HepG2 (cell line): ENCODE data around the gene DUSP22. TPM values are rescaled to one million over a fixed set of nuclear protein-coding genes. Genes with fewer than 3 reads are reported as not detected.

Experiments
- ATAC-seq: fragments of 200-7000 bp; cut with Tn5 transposase; 3 replicates; pipeline ENCODE4 v1.9.1; 2020; ENCODE audit warnings: mild to moderate bottlenecking, moderate library complexity
- BruUV-seq: library from RNA; stranded (reverse); fragments of 400-500 nt; replicated peaks from 2 replicates; lab custom pipeline; 2021; lab: Mats Ljungman, UMichigan
- CTCF ChIA-PET: fragments of 300-600 bp; formaldehyde crosslinking; extraction: SDS; loops from one replicate; lab custom pipeline; 2021; ENCODE audit warnings: low total read pairs, inconsistent platforms, low intra/inter-chr PET ratio; lab: Yijun Ruan, JAX
- POLR2A ChIA-PET: fragments of 350-600 bp; sonication (Branson Sonifier 250); formaldehyde crosslinking; loops from one replicate; lab custom pipeline; 2020; ENCODE audit warnings: antibody characterized with exemption, inconsistent platforms; lab: Yijun Ruan, JAX
- DNase-seq: peaks from one replicate; pipeline ENCODE4 v3.0.0-alpha.2; 2015; ENCODE audit warnings: low spot score
- FAIRE-seq: peaks from 3 replicates; lab custom pipeline; 2011; peaks lifted over from hg19 to GRCh38; lab: Jason Lieb, UNC
- H2AFZ ChIP-seq: one replicate; pipeline ENCODE4 v1.6.1; 2011; ENCODE audit warnings: low read length, inconsistent platforms
- H3K27ac ChIP-seq: fragments of 300-600 bp; 3 replicates; pipeline ENCODE4 v1.8.0; 2011; ENCODE audit warnings: mixed run types, mild to moderate bottlenecking, mixed read lengths, low read length, inconsistent platforms; ENCODE audit not compliant: insufficient read depth; ENCODE audit errors: extremely low read length
- H3K27me3 ChIP-seq, 2 experiments: fragments of 200-600 bp in 1 of 2; 2 replicates in 1 of 2; 3 replicates in 1 of 2; pipeline versions ENCODE4 v1.6.0 to v1.8.0; 2011; ENCODE audit warnings: low read length in 2 of 2, mild to moderate bottlenecking in 2 of 2, moderate library complexity in 2 of 2, inconsistent platforms in 1 of 2; ENCODE audit not compliant: insufficient read depth in 2 of 2, control insufficient read depth in 1 of 2
- H3K36me3 ChIP-seq, 2 experiments: fragments of 200-600 bp in 1 of 2; replicated peaks in 1 of 2; 2 replicates in 1 of 2; 3 replicates in 1 of 2; pipeline versions ENCODE4 v1.5.1 to v1.8.0; 2011; ENCODE audit warnings: low read length in 2 of 2, inconsistent platforms in 1 of 2; ENCODE audit not compliant: insufficient read depth in 2 of 2, control insufficient read depth in 1 of 2
- H3K4me1 ChIP-seq: 2 replicates; pipeline ENCODE4 v1.5.1; 2012; ENCODE audit warnings: low read length, inconsistent platforms; ENCODE audit not compliant: insufficient read depth
- H3K4me2 ChIP-seq: 2 replicates; pipeline ENCODE4 v1.6.0; 2011; ENCODE audit warnings: low read depth, low read length, inconsistent platforms
- H3K4me3 ChIP-seq, 3 experiments: fragments of 200-600 bp in 1 of 3; sonication (generic), shearing (Covaris generic) in 1 of 3; replicated peaks in 1 of 3; 2 replicates each; pipeline ENCODE4 v1.5.1; 2011 to 2016; ENCODE audit warnings: low read length in 3 of 3, inconsistent platforms in 2 of 3, low read depth in 2 of 3, mild to moderate bottlenecking in 2 of 3, control low read depth in 1 of 3, mixed read lengths in 1 of 3; ENCODE audit not compliant: insufficient read depth in 1 of 3
- H3K79me2 ChIP-seq: one replicate; pipeline ENCODE4 v1.6.1; 2011; ENCODE audit warnings: low read length, inconsistent platforms; ENCODE audit not compliant: insufficient read depth
- H3K9ac ChIP-seq: 2 replicates; pipeline ENCODE4 v1.6.0; 2011; ENCODE audit warnings: mild to moderate bottlenecking, low read depth, low read length, inconsistent platforms; ENCODE audit not compliant: insufficient read depth
- H3K9me3 ChIP-seq: 2 replicates; pipeline ENCODE4 v1.5.1; 2012; ENCODE audit warnings: mild to moderate bottlenecking, low read length
- H4K20me1 ChIP-seq: 2 replicates; pipeline ENCODE4 v1.6.0; 2011; ENCODE audit warnings: inconsistent platforms, mild to moderate bottlenecking, low read length, moderate library complexity; ENCODE audit not compliant: insufficient read depth
- GMEB2 ChIP-seq: IDR thresholded peaks from 2 replicates; pipeline ENCODE4 v1.6.1; 2016; ENCODE audit warnings: missing biosample characterization, missing genetic modification reagents, low read depth
- HNRNPUL1 ChIP-seq: fragments of 200-400 bp; formaldehyde crosslinking; IDR thresholded peaks from 2 replicates; pipeline ENCODE4 v1.6.1; 2017; ENCODE audit warnings: low read depth, mild to moderate bottlenecking, low read length, moderate library complexity
- JDP2 ChIP-seq: sonication (generic); formaldehyde crosslinking; IDR thresholded peaks from 2 replicates; pipeline ENCODE4 v1.8.1; 2022; ENCODE audit warnings: missing genetic modification reagents, borderline replicate concordance
- MAFK ChIP-seq, 2 experiments: IDR thresholded peaks in 1 of 2; conservative IDR thresholded peaks in 1 of 2; 2 replicates each; pipeline ENCODE4 v1.6.1; 2011; ENCODE audit warnings: improper control_type of control experiment in 2 of 2, low read length in 2 of 2
- PLSCR1 ChIP-seq: sonication (generic); formaldehyde crosslinking; IDR thresholded peaks from 2 replicates; pipeline ENCODE4 v1.5.0; 2020; ENCODE audit warnings: missing genetic modification reagents, mild to moderate bottlenecking, borderline replicate concordance
- WGBS: methylation state at CpG from one replicate; pipeline ENCODE4 v1.1.6; 2017; ENCODE audit warnings: low lambda C conversion rate; 5-methylcytosine and 5-hydroxymethylcytosine counted together
- in situ Hi-C: cut with HindIII; loops from 2 replicates; pipeline ENCODE4 v1.10.0; 2017; ENCODE audit warnings: low pct_unique_long_range_greater_than_20kb; ENCODE audit not compliant: extremely low pct_ligation_motif_present
- intact Hi-C: fragments of 100-400 bp; cut with micrococcal nuclease; formaldehyde crosslinking; loops from one replicate; pipeline ENCODE4 v1.10.0; 2022; ENCODE audit not compliant: unreplicated experiment
- polyA plus RNA-seq, 8 experiments: library from polyadenylated mRNA; depleted of rRNA in 3 of 8; stranded (reverse) in 7 of 8; unstranded in 1 of 8; fragments of >200 nt; fragmentation: Illumina TruSeq in 4 of 8; extraction: Trizol in 4 of 8; gene quantifications; 2 replicates each; pipeline versions ENCODE4 v1.2.1 to v1.2.3, GENCODE V29; 2011 to 2016; ENCODE audit warnings: low read depth in 4 of 8, missing spikeins in 1 of 8, mixed read lengths in 1 of 8; ENCODE audit not compliant: insufficient read depth in 1 of 8
- total RNA-seq, 5 experiments: library from RNA; depleted of rRNA; stranded (reverse); fragments of >200 nt; fragmentation: Illumina TruSeq; extraction: Trizol; gene quantifications; 2 replicates each; pipeline ENCODE4 v1.2.3, GENCODE V29; 2016; ENCODE audit warnings: low read depth in 1 of 5

DUSP22 gene
- total and polyA plus RNA-seq, 2 of the 13 experiments (the other 11 are each of a cell fraction or from before 2014, with no cell fraction given), result 20.2 to 32.8 TPM

GRCh38 chr6:328136-328670, 35.9 kb downstream of the DUSP22 start:
- Histone ChIP-seq H3K9ac (no peak overlapping the region), H3K4me2 (no peak overlapping the region), H3K4me1 (peaks cover 7% of the 10 kb centered on the region; the same call in 1 of the 2 replicates), H4K20me1 (no peaks in the 10 kb centered on the region), H3K36me3 (peaks cover 2 to 7% of the 10 kb centered on the region in 2 experiments; a peak in 2 of 5 replicates), H3K27me3 (no peaks in the 10 kb centered on the region), H2AFZ (no peak overlapping the region), H3K9me3 (no peaks in the 10 kb centered on the region), H3K79me2 (no peaks in the 10 kb centered on the region), H3K27ac (no peak overlapping the region), H3K4me3 (no peak overlapping the region)
- in situ Hi-C loops, result no loop called here
- ChIA-PET CTCF (no interaction called here), POLR2A (no interaction called here)
- DNase-seq, result no peak
- intact Hi-C loops, result no loop called here
- TF ChIP-seq PLSCR1 (CRISPR knock-in tag), result no peak
- no peak for TF ChIP-seq GMEB2 (CRISPR knock-in tag)
- TF ChIP-seq HNRNPUL1, result no peak
- TF ChIP-seq JDP2 (CRISPR knock-in tag), result no peak
- peak in 1 of 2 experiments; percentile 14; a peak in 1 of 4 replicates for TF ChIP-seq MAFK (conservative IDR thresholded peaks at IDR 0.05 in 1 of 2, IDR thresholded peaks at IDR 0.05 in 1 of 2; ENCODE audit: low read length in 2 of 2)
- FAIRE-seq, result no peak
- ATAC-seq, result no peak
- WGBS, result 54% methylated on average over 8 of the region's 8 CpGs
- BruUV-seq, result no TSS peak
